Measurements from ENCODE around the gene ZBTB8B. TPM values are rescaled to one million over a fixed set of nuclear protein-coding genes. Genes with fewer than 3 reads are reported as not detected.
"Not testable (repeated sequence)": the region's sequence is repeated elsewhere in the genome, so short reads cannot be mapped to it uniquely, and the experiment has no call there.

The ZBTB8B gene
- total RNA-seq, 4 donors from 2014 or later, result under 0.01 to 0.06 (median 0.03) TPM

- intact Hi-C loops (cut with DNase I), result no loop called here
- TF ChIP-seq POLR2A (IDR thresholded peaks at IDR 0.05; ENCODE audit: low read depth), result no peak
- TF ChIP-seq CTCF (IDR thresholded peaks at IDR 0.05), result no peak
- TF ChIP-seq EP300 (IDR thresholded peaks at IDR 0.05), result no peak
Observed at GRCh38 chr1:32480761-32481160, 15.9 kb downstream of the ZBTB8B start.

GRCh38 chr1:32481788-32482187 is 16.9 kb downstream of the ZBTB8B start:
- H3K27ac ChIP-seq (replicated peaks in 1 of 4); intact Hi-C loops (cut with DNase I): not testable (repeated sequence)
- WGBS, result 87% methylated on average over 3 of the region's 3 CpGs

More at GRCh38 chr1:32480761-32481160, 15.9 kb downstream of the ZBTB8B start:
- H3K36me3 ChIP-seq, result no peaks in the 10 kb centered on the region
- no peaks in the 10 kb centered on the region for H3K4me1 ChIP-seq
- DNase-seq (ENCODE audit: extremely low spot score), result no peak
- H3K27ac ChIP-seq (replicated peaks in 1 of 4), result no peak overlapping the region
- H3K9me3 ChIP-seq, result no peaks in the 10 kb centered on the region
- WGBS, result 99% methylated on average over 11 of the region's 12 CpGs
- no peaks in the 10 kb centered on the region for H3K27me3 ChIP-seq
- H3K4me3 ChIP-seq, result no peak overlapping the region

GRCh38 chr1:32485554-32486255 is 20.8 kb downstream of the ZBTB8B start:
- Histone ChIP-seq H3K4me1 (no peaks in the 10 kb centered on the region), H3K9me3 (no peaks in the 10 kb centered on the region), H3K27ac (replicated peaks in 1 of 4) (no peak overlapping the region), H3K4me3 (no peak overlapping the region), H3K36me3 (no peaks in the 10 kb centered on the region), H3K27me3 (no peaks in the 10 kb centered on the region)
- intact Hi-C loops (cut with DNase I), result no loop called here
- no peak for DNase-seq (ENCODE audit: extremely low spot score)
- TF ChIP-seq CTCF (IDR thresholded peaks at IDR 0.05), result no peak
- TF ChIP-seq POLR2A (IDR thresholded peaks at IDR 0.05; ENCODE audit: low read depth), result no peak
- TF ChIP-seq POLR2AphosphoS5 (IDR thresholded peaks at IDR 0.05), result no peak
- no peak for TF ChIP-seq EP300 (IDR thresholded peaks at IDR 0.05)
- WGBS, result 91% methylated on average over 3 of the region's 3 CpGs

More at GRCh38 chr1:32481788-32482187, 16.9 kb downstream of the ZBTB8B start:
- not testable (repeated sequence) for H3K4me3 ChIP-seq; H3K36me3 ChIP-seq; DNase-seq (ENCODE audit: extremely low spot score); H3K4me1 ChIP-seq; H3K9me3 ChIP-seq; H3K27me3 ChIP-seq

DNA sequence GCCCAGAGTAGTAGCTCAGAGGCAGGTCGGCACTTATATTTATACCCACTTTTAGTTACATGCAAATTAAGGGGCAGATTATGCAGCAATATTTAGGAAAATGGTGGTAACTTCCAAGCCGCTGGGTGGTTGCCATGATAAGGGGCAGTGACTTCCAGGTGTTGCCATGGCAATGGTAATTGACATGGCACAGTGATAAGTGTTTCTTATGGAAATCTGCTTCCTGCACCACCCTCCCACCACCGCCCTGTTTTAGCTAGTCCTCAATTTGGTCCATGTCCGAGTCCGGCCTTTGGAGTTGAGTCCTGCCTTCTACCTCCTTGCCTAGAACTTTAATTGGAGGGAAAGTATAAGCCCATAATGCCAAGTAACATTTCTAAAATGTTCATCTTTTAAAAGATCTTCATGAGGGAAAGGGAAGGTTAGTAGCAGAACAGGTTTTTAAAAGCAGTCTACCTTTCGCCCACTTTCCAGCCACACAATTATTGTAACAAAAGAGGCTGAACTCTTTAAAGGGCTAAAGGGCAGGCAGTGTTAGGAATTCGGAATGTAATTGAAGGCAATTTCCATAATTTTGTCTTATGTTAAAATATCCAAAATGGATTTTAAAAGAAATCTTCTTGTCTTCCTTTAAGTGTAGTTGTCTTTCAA is 21.7 kb downstream of the ZBTB8B start:
- Histone ChIP-seq H3K4me1 (no peaks in the 10 kb centered on the region), H3K27ac (replicated peaks in 1 of 4) (no peak overlapping the region), H3K27me3 (no peaks in the 10 kb centered on the region), H3K9me3 (no peaks in the 10 kb centered on the region), H3K36me3 (no peaks in the 10 kb centered on the region), H3K4me3 (no peak overlapping the region)
- WGBS, result 94% methylated on average over 7 of the region's 7 CpGs
- DNase-seq (ENCODE audit: extremely low spot score), result no peak
- no peak for TF ChIP-seq EP300 (IDR thresholded peaks at IDR 0.05)
- intact Hi-C loops (cut with DNase I), result no loop called here

DNA sequence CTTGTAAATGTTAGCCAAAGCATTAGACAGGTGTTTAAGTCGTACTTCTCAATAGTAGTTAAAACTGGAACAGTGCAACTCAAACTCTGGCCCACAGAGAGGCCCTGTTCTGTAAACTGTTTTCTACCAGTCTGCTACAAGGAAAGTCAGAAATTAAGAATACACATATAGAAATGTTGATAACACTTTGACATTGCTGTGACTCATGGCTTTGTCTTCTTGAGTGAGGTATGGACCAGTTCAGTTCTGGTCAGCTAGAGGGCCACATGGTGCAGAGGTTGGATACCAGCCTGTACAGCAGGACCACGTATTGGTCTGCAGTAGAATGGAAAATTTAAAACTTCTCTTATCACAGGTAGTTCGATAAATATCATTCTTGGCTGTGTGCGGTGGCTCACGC is 22.3 kb downstream of the ZBTB8B start:
- no peaks in the 10 kb centered on the region for H3K27me3 ChIP-seq
- H3K36me3 ChIP-seq, result no peaks in the 10 kb centered on the region
- DNase-seq (ENCODE audit: extremely low spot score), result no peak
- intact Hi-C loops (cut with DNase I), result no loop called here
- no peaks in the 10 kb centered on the region for H3K9me3 ChIP-seq
- TF ChIP-seq POLR2AphosphoS5 (IDR thresholded peaks at IDR 0.05) (no peak), CTCF (IDR thresholded peaks at IDR 0.05) (no peak), EP300 (IDR thresholded peaks at IDR 0.05) (no peak), POLR2A (IDR thresholded peaks at IDR 0.05; ENCODE audit: low read depth) (no peak)
- H3K27ac ChIP-seq (replicated peaks in 1 of 4), result no peak overlapping the region
- 79% methylated on average over 2 of the region's 5 CpGs for WGBS
- H3K4me3 ChIP-seq, result no peak overlapping the region
- no peaks in the 10 kb centered on the region for H3K4me1 ChIP-seq
